Occipital lobe (tissue), 2 donors: Measurements from ENCODE around the gene BHLHA9. TPM values are rescaled to one million over a fixed set of nuclear protein-coding genes. Genes with fewer than 3 reads are reported as not detected.
"Not testable (repeated sequence)": the region's sequence is repeated elsewhere in the genome, so short reads cannot be mapped to it uniquely, and the experiment has no call there.

Experiments
- DNase-seq: peaks from one replicate; lab custom pipeline; 2025; lab: John Stamatoyannopoulos, UW
- total RNA-seq: library from RNA; depleted of rRNA; stranded (reverse); fragments of >200 nt; gene quantifications from one replicate; pipeline ENCODE4 v1.2.3, GENCODE V29; 2014

Gene BHLHA9
- total RNA-seq, result not detected

- DNase-seq, result no peak
These were observed at the start of gene BHLHA9 for GRCh38 chr17:1270210-1271029. TSS of gene BHLHA9 (plus strand) at chr17:1270444. CDS start at chr17:1270564, 120 bp downstream.

- DNase-seq, result no peak
These were observed 49.0 kb upstream of the BHLHA9 start for GRCh38 chr17:1221209-1221608.

GRCh38 chr17:1222321-1222720 lies 47.9 kb upstream of the BHLHA9 start:
- DNase-seq, result no peak

- no peak for DNase-seq
These were observed 46.6 kb upstream of the BHLHA9 start for GRCh38 chr17:1223662-1224061.

- no peak for DNase-seq
These were observed 45.9 kb upstream of the BHLHA9 start for GRCh38 chr17:1224330-1224729.

- DNase-seq, result no peak
These were observed 43.9 kb upstream of the BHLHA9 start for GRCh38 chr17:1226308-1226707.

- no peak for DNase-seq
These were observed 42.9 kb upstream of the BHLHA9 start for GRCh38 chr17:1227365-1227764.

- DNase-seq, result no peak
These were observed 42.1 kb upstream of the BHLHA9 start for GRCh38 chr17:1227917-1228780.

- DNase-seq, result no peak
These were observed 41.4 kb upstream of the BHLHA9 start for GRCh38 chr17:1228781-1229348.

GRCh38 chr17:1229349-1229899 lies 40.8 kb upstream of the BHLHA9 start:
- peak; percentile 8 for DNase-seq

GRCh38 chr17:1229900-1230501 lies 40.2 kb upstream of the BHLHA9 start:
- no peak for DNase-seq

- DNase-seq, result no peak
These were observed 38.8 kb upstream of the BHLHA9 start for GRCh38 chr17:1231456-1231855.

- DNase-seq, result no peak
These were observed 37.9 kb upstream of the BHLHA9 start for GRCh38 chr17:1232331-1232730.

GRCh38 chr17:1232786-1233185 lies 37.5 kb upstream of the BHLHA9 start:
- no peak for DNase-seq

GRCh38 chr17:1234455-1234854 lies 35.8 kb upstream of the BHLHA9 start:
- DNase-seq, result no peak

GRCh38 chr17:1237471-1237870 lies 32.8 kb upstream of the BHLHA9 start:
- no peak for DNase-seq

- DNase-seq, result no peak
These were observed 31.0 kb upstream of the BHLHA9 start for GRCh38 chr17:1239210-1239609.

GRCh38 chr17:1240426-1240825 lies 29.8 kb upstream of the BHLHA9 start:
- not testable (repeated sequence) for DNase-seq

GRCh38 chr17:1241929-1242328 lies 28.3 kb upstream of the BHLHA9 start:
- DNase-seq, result no peak

- DNase-seq, result no peak
These were observed 25.6 kb upstream of the BHLHA9 start for GRCh38 chr17:1244606-1245012.

GRCh38 chr17:1251866-1252608 lies 18.2 kb upstream of the BHLHA9 start:
- DNase-seq, result peak; percentile 26
